Gastrocnemius medialis (tissue), 4 donors: ENCODE measurements around the gene DSG1. TPM values are rescaled to one million over a fixed set of nuclear protein-coding genes. Genes with fewer than 3 reads are reported as not detected.
"Not testable (repeated sequence)": the region's sequence is repeated elsewhere in the genome, so short reads cannot be mapped to it uniquely, and the experiment has no call there.

Experiments used
- ATAC-seq, 2 donors: fragments of 150-250 bp; one replicate each; pipeline ENCODE4 v1.9.1; 2016
- DNase-seq, 2 donors: peaks; one replicate each; pipeline ENCODE4 v3.0.0-alpha.2; 2019
- H3K27ac ChIP-seq, 4 donors: fragments of 200-600 bp; sonication (generic); 1 replicate in 1 of 4; 2 replicates in 3 of 4; pipeline ENCODE4 v1.5.1; 2016 to 2018; ENCODE audit warnings: mild to moderate bottlenecking in 2 of 4, moderate library complexity in 1 of 4
- H3K27me3 ChIP-seq, 3 donors: fragments of 200-600 bp; sonication (generic) in 2 of 3; 1 replicate in 1 of 3; 2 replicates in 2 of 3; pipeline versions ENCODE4 v1.5.1 to v1.6.0; 2016 to 2019; ENCODE audit warnings: mild to moderate bottlenecking in 1 of 3, moderate library complexity in 1 of 3
- H3K36me3 ChIP-seq, 2 donors: fragments of 200-600 bp; sonication (generic) in 1 of 2; one replicate each; pipeline ENCODE4 v1.5.1; 2017 to 2018
- H3K4me1 ChIP-seq, 2 donors: fragments of 200-600 bp; sonication (generic) in 1 of 2; one replicate each; pipeline ENCODE4 v1.5.1; 2016 to 2017; ENCODE audit warnings: mild to moderate bottlenecking in 2 of 2
- H3K4me3 ChIP-seq, 4 donors: fragments of 200-600 bp; sonication (generic) in 3 of 4; 1 replicate in 1 of 4; 2 replicates in 3 of 4; pipeline ENCODE4 v1.5.1; 2016 to 2019; ENCODE audit warnings: mild to moderate bottlenecking in 2 of 4
- H3K9me3 ChIP-seq, 3 donors: fragments of 200-600 bp; sonication (generic) in 2 of 3; 1 replicate in 1 of 3; 2 replicates in 2 of 3; pipeline ENCODE4 v1.5.1; 2016 to 2019
- POLR2A ChIP-seq, 2 donors: fragments of 450-650 bp; IDR thresholded peaks; one replicate each; pipeline ENCODE4 v1.6.1; 2017; ENCODE audit warnings: antibody characterized with exemption in 2 of 2, mild to moderate bottlenecking in 2 of 2, moderate library complexity in 2 of 2
- in situ Hi-C, 4 donors: fragments of 200-750 bp; cut with MboI; loops; one replicate each; pipeline versions ENCODE4 v1.15.0 to v1.8.0; 2017; ENCODE audit warnings: low sequenced_read_pairs in 4 of 4
- intact Hi-C: fragments of 100-400 bp; cut with DNase I; formaldehyde crosslinking; loops from one replicate; pipeline ENCODE4 v1.15.1; 2023; ENCODE audit warnings: low total_unique reads
- total RNA-seq, 4 donors: library from RNA; depleted of rRNA; stranded (reverse); fragments of >200 nt; gene quantifications; one replicate each; pipeline versions ENCODE4 v1.1.0 to v1.2.3, GENCODE V29; 2016
- TF ChIP-seq, protein P1 (sequence below), 5 experiments: fragments of 450-650 bp in 3 of 5; fragments of 200-600 bp in 2 of 5; sonication (generic) in 2 of 5; IDR thresholded peaks in 4 of 5; conservative IDR thresholded peaks in 1 of 5; 1 replicate in 4 of 5; 2 replicates in 1 of 5; pipeline ENCODE4 v1.5.1; 2016 to 2019; ENCODE audit warnings: antibody characterized with exemption in 5 of 5, mild to moderate bottlenecking in 3 of 5, moderate library complexity in 3 of 5

Gene DSG1
- total RNA-seq, 4 donors from 2014 or later, result not detected

DNA sequence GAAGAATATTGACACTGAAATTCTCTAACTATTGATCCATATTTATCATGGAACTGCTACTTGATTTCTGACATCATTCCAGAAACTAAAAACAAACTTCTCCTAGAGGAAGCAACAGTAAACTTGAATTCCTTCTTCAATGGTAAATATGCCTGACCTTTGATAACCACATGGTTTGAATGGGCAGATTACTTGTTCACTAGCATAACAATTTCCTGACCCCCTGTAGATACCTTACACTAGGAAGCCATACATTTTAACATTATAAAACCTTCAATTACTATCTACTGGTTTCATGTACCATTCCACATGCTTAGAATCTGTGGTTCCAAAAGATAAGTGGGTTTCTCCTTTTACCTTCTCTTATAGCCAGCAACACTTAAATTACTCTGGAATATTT lies 36.5 kb upstream of the DSG1 start:
- no peaks in the 10 kb centered on the region for H3K9me3 ChIP-seq
- intact Hi-C loops (no loop called here), in situ Hi-C loops (no loop called here)
- DNase-seq (no peak), ATAC-seq (no peak)
- no peak overlapping the region for H3K27ac ChIP-seq
- H3K4me1 ChIP-seq, result no peaks in the 10 kb centered on the region
- TF ChIP-seq, protein P1, sequence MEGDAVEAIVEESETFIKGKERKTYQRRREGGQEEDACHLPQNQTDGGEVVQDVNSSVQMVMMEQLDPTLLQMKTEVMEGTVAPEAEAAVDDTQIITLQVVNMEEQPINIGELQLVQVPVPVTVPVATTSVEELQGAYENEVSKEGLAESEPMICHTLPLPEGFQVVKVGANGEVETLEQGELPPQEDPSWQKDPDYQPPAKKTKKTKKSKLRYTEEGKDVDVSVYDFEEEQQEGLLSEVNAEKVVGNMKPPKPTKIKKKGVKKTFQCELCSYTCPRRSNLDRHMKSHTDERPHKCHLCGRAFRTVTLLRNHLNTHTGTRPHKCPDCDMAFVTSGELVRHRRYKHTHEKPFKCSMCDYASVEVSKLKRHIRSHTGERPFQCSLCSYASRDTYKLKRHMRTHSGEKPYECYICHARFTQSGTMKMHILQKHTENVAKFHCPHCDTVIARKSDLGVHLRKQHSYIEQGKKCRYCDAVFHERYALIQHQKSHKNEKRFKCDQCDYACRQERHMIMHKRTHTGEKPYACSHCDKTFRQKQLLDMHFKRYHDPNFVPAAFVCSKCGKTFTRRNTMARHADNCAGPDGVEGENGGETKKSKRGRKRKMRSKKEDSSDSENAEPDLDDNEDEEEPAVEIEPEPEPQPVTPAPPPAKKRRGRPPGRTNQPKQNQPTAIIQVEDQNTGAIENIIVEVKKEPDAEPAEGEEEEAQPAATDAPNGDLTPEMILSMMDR (IDR thresholded peaks at IDR 0.05 in 4 of 5, conservative IDR thresholded peaks at IDR 0.05 in 1 of 5), result no peak
- TF ChIP-seq POLR2A (IDR thresholded peaks at IDR 0.05), result no peak
- H3K27me3 ChIP-seq, result no peaks in the 10 kb centered on the region
- H3K4me3 ChIP-seq, result no peak overlapping the region
- H3K36me3 ChIP-seq, result no peaks in the 10 kb centered on the region

DNA sequence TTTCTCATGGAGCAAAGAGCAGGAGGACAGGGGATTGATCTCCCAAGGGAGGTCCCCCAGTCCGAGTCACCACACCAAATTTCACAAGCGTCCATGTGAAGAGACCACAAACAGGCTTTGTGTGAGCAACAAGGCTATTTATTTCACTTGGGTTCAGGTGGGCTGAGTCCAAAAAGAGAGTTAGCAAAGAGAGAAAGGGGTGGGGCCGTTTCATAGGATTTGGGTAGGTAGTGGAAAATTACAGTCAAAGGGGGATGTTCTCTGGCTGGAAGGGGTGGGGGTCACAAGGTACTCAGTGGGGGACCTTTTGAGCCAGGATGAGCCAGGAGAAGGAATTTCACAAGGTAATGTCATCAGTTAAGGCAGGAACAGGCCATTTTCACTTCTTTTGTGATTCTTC lies 28.5 kb upstream of the DSG1 start:
- H3K9me3 ChIP-seq, H3K4me3 ChIP-seq, in situ Hi-C loops, DNase-seq, H3K27me3 ChIP-seq, H3K4me1 ChIP-seq, H3K36me3 ChIP-seq, H3K27ac ChIP-seq, ATAC-seq, intact Hi-C loops: not testable (repeated sequence)

DNA sequence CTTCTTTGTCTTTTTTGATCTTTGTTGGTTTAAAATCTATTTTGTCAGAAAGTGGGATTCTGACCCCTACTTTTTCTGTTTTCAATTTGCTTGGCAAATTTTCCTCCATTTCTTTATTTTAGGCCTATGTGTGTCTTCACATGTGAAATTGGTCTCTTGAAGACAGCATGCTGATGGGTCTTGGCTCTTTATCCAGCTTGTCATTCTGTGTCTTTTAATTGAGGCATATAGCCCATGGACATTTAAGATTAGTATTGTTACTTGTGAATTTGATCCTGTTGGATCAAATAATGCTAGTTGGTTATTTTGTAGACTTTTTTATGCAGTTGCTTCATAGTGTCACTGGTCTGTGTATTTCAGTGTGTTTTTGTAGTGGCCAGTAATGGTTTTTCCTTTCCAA lies 26.3 kb upstream of the DSG1 start:
- in situ Hi-C loops, result no loop called here
- TF ChIP-seq, protein P1 (IDR thresholded peaks at IDR 0.05 in 4 of 5, conservative IDR thresholded peaks at IDR 0.05 in 1 of 5), result no peak
- intact Hi-C loops, result no loop called here
- Histone ChIP-seq H3K27ac (no peak overlapping the region), H3K4me1 (no peaks in the 10 kb centered on the region), H3K4me3 (no peak overlapping the region), H3K36me3 (no peaks in the 10 kb centered on the region), H3K27me3 (no peaks in the 10 kb centered on the region), H3K9me3 (no peaks in the 10 kb centered on the region)
- ATAC-seq, result no peak
- no peak for DNase-seq

DNA sequence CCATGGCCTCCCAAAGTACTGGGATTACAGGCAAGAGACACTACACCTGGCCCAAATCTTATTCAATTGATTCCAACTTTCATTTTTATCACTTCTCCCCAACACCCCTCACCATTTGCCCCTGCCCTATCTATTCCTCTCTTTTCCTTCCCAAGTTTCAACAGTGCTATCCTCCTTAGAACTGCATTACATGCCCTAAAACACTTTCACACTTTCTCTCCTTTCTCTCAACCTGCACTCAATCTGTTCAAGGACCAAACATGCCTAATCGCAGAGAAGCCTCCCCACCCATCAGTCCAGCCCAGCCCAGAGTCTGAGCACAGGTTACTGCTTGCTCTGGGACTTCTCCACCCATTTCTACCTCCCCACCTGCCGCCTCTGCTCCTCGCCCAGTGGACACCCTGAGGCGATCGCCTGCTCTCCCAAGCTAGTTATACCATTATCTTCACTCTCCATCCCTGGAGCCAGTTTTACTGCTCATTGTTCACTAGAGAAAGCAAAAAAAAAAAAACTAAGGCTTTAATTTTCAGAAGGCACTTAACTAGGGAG lies 23.7 kb upstream of the DSG1 start:
- intact Hi-C loops, result no loop called here

DNA sequence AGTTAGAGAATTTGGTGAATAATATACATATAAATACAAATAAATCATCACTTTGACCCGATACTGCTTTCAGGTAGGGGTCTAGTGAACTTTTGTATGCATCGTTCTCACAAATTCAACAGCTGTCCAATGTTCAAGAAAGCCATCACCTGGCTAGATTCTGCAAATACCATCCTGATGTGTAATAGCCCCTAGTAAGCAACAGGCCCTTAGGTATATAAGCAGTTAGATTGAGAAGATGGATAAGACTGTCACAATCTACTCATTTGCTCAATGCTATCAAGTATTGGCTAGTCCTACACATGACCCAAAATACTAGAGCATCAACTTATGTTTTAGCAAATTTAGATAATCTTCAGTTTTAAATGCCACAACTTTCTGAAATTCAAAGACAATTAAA lies 20.7 kb upstream of the DSG1 start:
- no peak overlapping the region for H3K27ac ChIP-seq
- H3K9me3 ChIP-seq, result no peaks in the 10 kb centered on the region
- no peaks in the 10 kb centered on the region for H3K27me3 ChIP-seq
- ATAC-seq (no peak), DNase-seq (no peak)
- no peaks in the 10 kb centered on the region for H3K36me3 ChIP-seq
- no peak for TF ChIP-seq POLR2A (IDR thresholded peaks at IDR 0.05)
- TF ChIP-seq, protein P1 (IDR thresholded peaks at IDR 0.05 in 4 of 5, conservative IDR thresholded peaks at IDR 0.05 in 1 of 5), result no peak
- no peak overlapping the region for H3K4me3 ChIP-seq
- intact Hi-C loops, result no loop called here
- in situ Hi-C loops, result no loop called here
- no peaks in the 10 kb centered on the region for H3K4me1 ChIP-seq

More for the DNA sequence above, 23.7 kb upstream of the DSG1 start:
- no peaks in the 10 kb centered on the region for H3K36me3 ChIP-seq
- no peak overlapping the region for H3K4me3 ChIP-seq
- H3K4me1 ChIP-seq, result no peaks in the 10 kb centered on the region
- no peak for ATAC-seq
- H3K9me3 ChIP-seq, result no peaks in the 10 kb centered on the region
- no peak for TF ChIP-seq POLR2A (IDR thresholded peaks at IDR 0.05)
- TF ChIP-seq, protein P1 (IDR thresholded peaks at IDR 0.05 in 4 of 5, conservative IDR thresholded peaks at IDR 0.05 in 1 of 5), result no peak
- in situ Hi-C loops, result no loop called here
- H3K27ac ChIP-seq, result no peak overlapping the region
- H3K27me3 ChIP-seq, result no peaks in the 10 kb centered on the region
- DNase-seq, result no peak
